Astrocyte (in vitro differentiated cells and primary cell): ENCODE measurements around the gene SPDL1. TPM values are rescaled to one million over a fixed set of nuclear protein-coding genes. Genes with fewer than 3 reads are reported as not detected.
A peak's percentile ranks its signal among the peaks of the same experiment; 100 is the strongest.

Experiments used
- DNase-seq: peaks from one replicate; pipeline ENCODE4 v3.0.0-alpha.2; 2010; ENCODE audit warnings: low read depth
- FAIRE-seq: peaks from 2 replicates; lab custom pipeline; 2011; peaks lifted over from hg19 to GRCh38; lab: Jason Lieb, UNC
- H2AFZ ChIP-seq: 2 replicates; pipeline ENCODE4 v1.6.0; 2012; ENCODE audit warnings: low read depth, low read length, inconsistent platforms
- H3K27ac ChIP-seq: 2 replicates; pipeline ENCODE4 v1.5.1; 2011; ENCODE audit warnings: low read depth, low read length, inconsistent platforms
- H3K27me3 ChIP-seq: 2 replicates; pipeline ENCODE4 v1.6.0; 2011; ENCODE audit warnings: low read length, inconsistent platforms; ENCODE audit not compliant: insufficient read depth
- H3K36me3 ChIP-seq: 2 replicates; pipeline ENCODE4 v1.5.1; 2011; ENCODE audit warnings: low read length, inconsistent platforms; ENCODE audit not compliant: insufficient read depth
- H3K4me1 ChIP-seq: 2 replicates; pipeline ENCODE4 v1.5.1; 2011; ENCODE audit warnings: low read length, inconsistent platforms; ENCODE audit not compliant: insufficient read depth
- H3K4me2 ChIP-seq: 2 replicates; pipeline ENCODE4 v1.6.0; 2012; ENCODE audit warnings: low read length, inconsistent platforms
- H3K4me3 ChIP-seq: 2 replicates; pipeline ENCODE4 v1.5.1; 2011; ENCODE audit warnings: low read depth, mild to moderate bottlenecking, low read length, inconsistent platforms; ENCODE audit not compliant: insufficient read depth
- H3K79me2 ChIP-seq: 2 replicates; pipeline ENCODE4 v1.6.0; 2012; ENCODE audit warnings: mild to moderate bottlenecking, low read length, inconsistent platforms; ENCODE audit not compliant: insufficient read depth
- H3K9ac ChIP-seq: 2 replicates; pipeline ENCODE4 v1.6.0; 2012; ENCODE audit warnings: mild to moderate bottlenecking, low read length, inconsistent platforms
- H3K9me3 ChIP-seq: 2 replicates; pipeline ENCODE4 v1.5.1; 2012; ENCODE audit warnings: low read depth, mild to moderate bottlenecking, low read length, inconsistent platforms; ENCODE audit not compliant: insufficient read depth
- H4K20me1 ChIP-seq: 2 replicates; pipeline ENCODE4 v1.6.0; 2012; ENCODE audit warnings: low read length, inconsistent platforms; ENCODE audit not compliant: insufficient read depth
- H3K27ac Mint-ChIP-seq: one replicate; pipeline ENCODE4 v1.8.0; 2021; ENCODE audit warnings: mild to moderate bottlenecking, mixed read lengths; ENCODE audit not compliant: unreplicated experiment
- H3K27me3 Mint-ChIP-seq: one replicate; pipeline ENCODE4 v1.8.0; 2021; ENCODE audit warnings: low read depth, mixed read lengths; ENCODE audit not compliant: unreplicated experiment
- H3K36me3 Mint-ChIP-seq: one replicate; pipeline ENCODE4 v1.8.0; 2021; ENCODE audit warnings: low read depth, mixed read lengths; ENCODE audit not compliant: unreplicated experiment
- H3K4me1 Mint-ChIP-seq: one replicate; pipeline ENCODE4 v1.8.0; 2021; ENCODE audit warnings: low read depth, mixed read lengths; ENCODE audit not compliant: unreplicated experiment
- H3K4me3 Mint-ChIP-seq: one replicate; pipeline ENCODE4 v1.8.0; 2021; ENCODE audit warnings: mild to moderate bottlenecking, moderate library complexity, mixed read lengths; ENCODE audit not compliant: unreplicated experiment
- H3K9me3 Mint-ChIP-seq: one replicate; pipeline ENCODE4 v1.8.0; 2021; ENCODE audit warnings: mild to moderate bottlenecking, mixed read lengths; ENCODE audit not compliant: unreplicated experiment
- EZH2 ChIP-seq: IDR thresholded peaks from 2 replicates; pipeline ENCODE4 v1.6.1; 2012; ENCODE audit warnings: mild to moderate bottlenecking, low read length, inconsistent platforms; ENCODE audit not compliant: insufficient read depth
- total RNA-seq: library from RNA; stranded (reverse); gene quantifications from 2 replicates; pipeline ENCODE4 v1.2.1, GENCODE V29; 2021
- TF ChIP-seq, protein P1 (sequence below): IDR thresholded peaks from 2 replicates; pipeline ENCODE4 v1.5.1; 2011; ENCODE audit warnings: low read depth, mild to moderate bottlenecking, inconsistent platforms, low read length, moderate library complexity; ENCODE audit not compliant: insufficient read depth

Gene SPDL1
- total RNA-seq, 1 donor from 2014 or later: 27.0 TPM

DNA sequence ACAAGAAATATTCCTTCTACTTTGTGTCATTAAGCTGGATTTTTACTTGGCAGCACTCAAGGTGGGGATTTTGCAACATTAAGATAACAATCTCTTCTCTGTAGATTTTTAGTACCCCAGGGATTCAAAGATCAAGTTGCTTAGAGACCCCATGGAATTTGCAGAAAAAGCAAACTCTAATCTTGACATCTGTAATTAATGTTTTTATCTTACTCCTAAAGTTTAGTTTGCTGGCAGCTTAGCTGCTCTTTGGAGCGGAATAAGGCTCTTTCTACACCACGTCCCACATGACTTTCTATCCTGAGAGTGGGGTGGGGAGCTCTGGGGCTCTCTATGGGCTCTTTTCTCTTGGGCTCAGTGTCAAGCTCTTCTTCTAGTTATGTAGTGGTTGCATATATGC, 21.7 kb upstream of the SPDL1 start:
- Mint-ChIP-seq H3K4me1 (no peaks in the 10 kb centered on the region), H3K9me3 (no peaks in the 10 kb centered on the region), H3K36me3 (no peaks in the 10 kb centered on the region), H3K27me3 (peaks cover 2% of the 10 kb centered on the region), H3K4me3 (no peak overlapping the region), H3K27ac (no peak overlapping the region)
- Histone ChIP-seq H2AFZ (no peak overlapping the region), H3K4me2 (no peak overlapping the region), H3K9ac (no peak overlapping the region), H3K4me3 (no peak overlapping the region), H3K27me3 (no peaks in the 10 kb centered on the region), H3K79me2 (no peaks in the 10 kb centered on the region), H3K36me3 (no peaks in the 10 kb centered on the region), H3K9me3 (peaks cover 5% of the 10 kb centered on the region), H4K20me1 (no peaks in the 10 kb centered on the region), H3K4me1 (no peaks in the 10 kb centered on the region), H3K27ac (no peak overlapping the region)
- FAIRE-seq (no peak), DNase-seq (peak; percentile 60)
- TF ChIP-seq EZH2: no peak
- TF ChIP-seq, protein P1, sequence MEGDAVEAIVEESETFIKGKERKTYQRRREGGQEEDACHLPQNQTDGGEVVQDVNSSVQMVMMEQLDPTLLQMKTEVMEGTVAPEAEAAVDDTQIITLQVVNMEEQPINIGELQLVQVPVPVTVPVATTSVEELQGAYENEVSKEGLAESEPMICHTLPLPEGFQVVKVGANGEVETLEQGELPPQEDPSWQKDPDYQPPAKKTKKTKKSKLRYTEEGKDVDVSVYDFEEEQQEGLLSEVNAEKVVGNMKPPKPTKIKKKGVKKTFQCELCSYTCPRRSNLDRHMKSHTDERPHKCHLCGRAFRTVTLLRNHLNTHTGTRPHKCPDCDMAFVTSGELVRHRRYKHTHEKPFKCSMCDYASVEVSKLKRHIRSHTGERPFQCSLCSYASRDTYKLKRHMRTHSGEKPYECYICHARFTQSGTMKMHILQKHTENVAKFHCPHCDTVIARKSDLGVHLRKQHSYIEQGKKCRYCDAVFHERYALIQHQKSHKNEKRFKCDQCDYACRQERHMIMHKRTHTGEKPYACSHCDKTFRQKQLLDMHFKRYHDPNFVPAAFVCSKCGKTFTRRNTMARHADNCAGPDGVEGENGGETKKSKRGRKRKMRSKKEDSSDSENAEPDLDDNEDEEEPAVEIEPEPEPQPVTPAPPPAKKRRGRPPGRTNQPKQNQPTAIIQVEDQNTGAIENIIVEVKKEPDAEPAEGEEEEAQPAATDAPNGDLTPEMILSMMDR: no peak

DNA sequence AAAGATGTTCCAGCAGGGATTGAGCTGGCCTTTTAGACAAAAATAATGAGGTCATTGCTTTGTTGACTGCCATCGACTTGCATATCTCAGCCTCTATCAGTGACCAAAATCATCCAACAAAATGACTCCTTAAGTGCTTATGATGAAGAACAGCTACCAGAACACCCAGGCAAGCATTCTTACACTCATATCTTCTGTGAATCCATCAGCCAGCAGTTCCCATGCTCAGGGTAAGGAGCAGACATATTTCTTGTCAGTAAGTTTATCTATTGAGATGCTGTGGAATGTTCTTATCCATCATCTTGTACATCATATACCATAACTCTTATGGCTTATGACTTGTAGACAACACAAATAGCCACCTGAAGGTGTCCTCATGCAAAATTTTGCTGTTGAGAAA, 20.2 kb upstream of the SPDL1 start:
- DNase-seq (no peak), FAIRE-seq (no peak)
- H3K4me1 Mint-ChIP-seq: no peaks in the 10 kb centered on the region
- Histone ChIP-seq H3K9me3 (peaks cover 5% of the 10 kb centered on the region), H3K9ac (no peak overlapping the region), H3K27me3 (no peaks in the 10 kb centered on the region), H3K4me3 (no peak overlapping the region), H3K27ac (no peak overlapping the region), H3K36me3 (no peaks in the 10 kb centered on the region), H3K4me2 (no peak overlapping the region), H4K20me1 (no peaks in the 10 kb centered on the region), H2AFZ (no peak overlapping the region), H3K79me2 (no peaks in the 10 kb centered on the region), H3K4me1 (no peaks in the 10 kb centered on the region)
- H3K27ac Mint-ChIP-seq: no peak overlapping the region
- TF ChIP-seq, protein P1: no peak
- no peaks in the 10 kb centered on the region for H3K36me3 Mint-ChIP-seq
- no peaks in the 10 kb centered on the region for H3K9me3 Mint-ChIP-seq
- H3K27me3 Mint-ChIP-seq: peaks cover 4% of the 10 kb centered on the region
- H3K4me3 Mint-ChIP-seq: no peak overlapping the region

DNA sequence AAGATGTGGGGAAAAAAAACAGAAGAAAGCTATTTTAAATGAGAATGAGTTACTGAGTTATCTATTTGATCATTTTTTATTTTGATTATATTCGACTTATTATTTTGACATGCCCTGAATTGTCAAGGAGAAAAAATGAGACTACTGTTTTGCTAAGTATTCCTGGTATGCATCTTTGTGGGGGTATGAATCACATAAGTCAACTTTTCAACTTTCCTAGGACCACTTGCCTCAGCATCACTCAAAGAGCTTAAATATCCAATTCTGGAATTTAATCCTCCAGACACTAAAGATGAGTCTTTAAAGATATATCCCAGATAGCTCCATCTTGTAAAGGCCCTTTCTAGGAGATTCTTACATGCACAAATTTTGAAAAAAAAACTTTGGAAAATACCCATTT, 17.4 kb upstream of the SPDL1 start:
- no peaks in the 10 kb centered on the region for H3K9me3 ChIP-seq
- peaks cover 5% of the 10 kb centered on the region for H3K27me3 ChIP-seq
- DNase-seq (peak; percentile 76), FAIRE-seq (no peak)
- no peaks in the 10 kb centered on the region for H3K36me3 Mint-ChIP-seq
- no peak overlapping the region for H3K4me3 ChIP-seq
- H2AFZ ChIP-seq: no peak overlapping the region
- no peaks in the 10 kb centered on the region for H3K36me3 ChIP-seq
- H3K27me3 Mint-ChIP-seq: peaks cover 17% of the 10 kb centered on the region
- TF ChIP-seq EZH2: no peak
- TF ChIP-seq, protein P1: no peak
- H3K9me3 Mint-ChIP-seq: no peaks in the 10 kb centered on the region
- H3K4me2 ChIP-seq: no peak overlapping the region
- no peaks in the 10 kb centered on the region for H4K20me1 ChIP-seq
- no peaks in the 10 kb centered on the region for H3K4me1 ChIP-seq
- H3K27ac ChIP-seq: no peak overlapping the region
- H3K9ac ChIP-seq: no peak overlapping the region
- H3K79me2 ChIP-seq: no peaks in the 10 kb centered on the region
- no peaks in the 10 kb centered on the region for H3K4me1 Mint-ChIP-seq
- no peak overlapping the region for H3K4me3 Mint-ChIP-seq
- no peak overlapping the region for H3K27ac Mint-ChIP-seq
